Measurements from ENCODE around the gene ST7. TPM values are rescaled to one million over a fixed set of nuclear protein-coding genes. Genes with fewer than 3 reads are reported as not detected.

Gene ST7
- total RNA-seq, 1 experiment from 2014 or later: 38.2 TPM

- intact Hi-C loops (cut with micrococcal nuclease; ENCODE audit: unreplicated experiment): no loop called here
- TF ChIP-seq CTCF (IDR thresholded peaks at IDR 0.05; ENCODE audit: insufficient read depth in 1 of 2, low read depth in 1 of 2, low read length in 1 of 2, severe bottlenecking in 1 of 2, unreplicated experiment in 1 of 2): no peak
- Histone ChIP-seq H3K9me3 (no peaks in the 10 kb centered on the region), H3K27me3 (replicated peaks; ENCODE audit: control insufficient read depth, insufficient read depth, low read length) (no peaks in the 10 kb centered on the region), H3K36me3 (ENCODE audit: control insufficient read depth, insufficient read depth, low read length) (no peaks in the 10 kb centered on the region), H3K4me3 (ENCODE audit: low read depth, low read length) (no peak overlapping the region), H3K4me1 (peaks cover 10% of the 10 kb centered on the region; the same call in 1 of the 2 replicates)
- Mint-ChIP-seq H3K4me3 (ENCODE audit: unreplicated experiment) (no peak overlapping the region), H3K27ac (ENCODE audit: unreplicated experiment) (no peak overlapping the region), H3K4me1 (ENCODE audit: low read depth, unreplicated experiment) (peaks cover 14% of the 10 kb centered on the region), H3K27me3 (ENCODE audit: insufficient read depth, unreplicated experiment) (no peaks in the 10 kb centered on the region), H3K36me3 (ENCODE audit: insufficient read depth, unreplicated experiment) (no peaks in the 10 kb centered on the region), H3K9me3 (ENCODE audit: unreplicated experiment) (no peaks in the 10 kb centered on the region)
- ChIA-PET POLR2A (no interaction called here), CTCF (no interaction called here)
- no peak for DNase-seq
- no TSS peak for BruUV-seq (replicated peaks)
Observed at GRCh38 chr7:117017017-117017451, 63.7 kb downstream of the ST7 start.

DNA sequence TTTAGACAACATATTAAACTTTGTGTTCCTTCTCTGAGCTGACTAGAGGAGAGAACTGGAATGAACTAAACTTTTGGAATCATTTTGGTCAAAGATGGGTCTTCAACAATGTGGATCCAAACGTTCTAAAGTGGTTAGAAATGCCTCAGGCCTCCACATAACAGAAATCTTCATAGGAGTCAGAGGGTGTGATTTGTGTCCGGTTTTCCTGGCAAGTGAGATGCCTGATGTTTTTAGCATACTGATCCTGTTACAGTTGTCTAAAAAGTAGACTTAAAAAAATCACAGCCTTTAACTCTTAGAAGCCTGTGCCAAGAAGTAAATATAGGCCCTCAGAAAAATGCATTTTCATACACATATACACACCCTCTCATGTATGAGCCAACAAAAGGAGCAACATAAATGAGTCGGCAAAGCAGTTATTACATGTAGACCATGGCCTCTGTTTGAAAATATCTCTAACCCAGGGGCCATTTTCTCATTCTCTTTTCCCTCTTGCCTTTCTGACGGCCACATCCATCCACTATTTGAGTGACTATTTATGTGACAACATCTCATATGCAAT lies 64.5 kb downstream of the ST7 start:
- Mint-ChIP-seq H3K36me3 (ENCODE audit: insufficient read depth, unreplicated experiment) (no peaks in the 10 kb centered on the region), H3K27ac (ENCODE audit: unreplicated experiment) (no peak overlapping the region), H3K27me3 (ENCODE audit: insufficient read depth, unreplicated experiment) (no peaks in the 10 kb centered on the region), H3K4me3 (ENCODE audit: unreplicated experiment) (no peak overlapping the region), H3K4me1 (ENCODE audit: low read depth, unreplicated experiment) (peaks cover 14% of the 10 kb centered on the region), H3K9me3 (ENCODE audit: unreplicated experiment) (no peaks in the 10 kb centered on the region)
- ChIA-PET POLR2A (no interaction called here), CTCF (no interaction called here)
- intact Hi-C loops (cut with micrococcal nuclease; ENCODE audit: unreplicated experiment): no loop called here
- TF ChIP-seq CTCF (IDR thresholded peaks at IDR 0.05; ENCODE audit: insufficient read depth in 1 of 2, low read depth in 1 of 2, low read length in 1 of 2, severe bottlenecking in 1 of 2, unreplicated experiment in 1 of 2): no peak
- Histone ChIP-seq H3K4me3 (ENCODE audit: low read depth, low read length) (no peak overlapping the region), H3K9me3 (no peaks in the 10 kb centered on the region), H3K27me3 (replicated peaks; ENCODE audit: control insufficient read depth, insufficient read depth, low read length) (no peaks in the 10 kb centered on the region), H3K36me3 (ENCODE audit: control insufficient read depth, insufficient read depth, low read length) (no peaks in the 10 kb centered on the region), H3K4me1 (peaks cover 10% of the 10 kb centered on the region; the same call in 1 of the 2 replicates)
- no TSS peak for BruUV-seq (replicated peaks)
- DNase-seq: no peak

- no TSS peak for BruUV-seq (replicated peaks)
- ChIA-PET CTCF (no interaction called here), POLR2A (no interaction called here)
- Histone ChIP-seq H3K9me3 (no peaks in the 10 kb centered on the region), H3K36me3 (ENCODE audit: control insufficient read depth, insufficient read depth, low read length) (no peaks in the 10 kb centered on the region), H3K27me3 (replicated peaks; ENCODE audit: control insufficient read depth, insufficient read depth, low read length) (no peaks in the 10 kb centered on the region), H3K4me3 (ENCODE audit: low read depth, low read length) (no peak overlapping the region), H3K4me1 (peaks cover 10% of the 10 kb centered on the region; the same call in 1 of the 2 replicates)
- H3K36me3 Mint-ChIP-seq (ENCODE audit: insufficient read depth, unreplicated experiment): no peaks in the 10 kb centered on the region
- H3K9me3 Mint-ChIP-seq (ENCODE audit: unreplicated experiment): no peaks in the 10 kb centered on the region
- no peak for TF ChIP-seq CTCF (IDR thresholded peaks at IDR 0.05; ENCODE audit: insufficient read depth in 1 of 2, low read depth in 1 of 2, low read length in 1 of 2, severe bottlenecking in 1 of 2, unreplicated experiment in 1 of 2)
- no peak overlapping the region for H3K27ac Mint-ChIP-seq (ENCODE audit: unreplicated experiment)
- intact Hi-C loops (cut with micrococcal nuclease; ENCODE audit: unreplicated experiment): no loop called here
- H3K4me3 Mint-ChIP-seq (ENCODE audit: unreplicated experiment): no peak overlapping the region
- peaks cover 14% of the 10 kb centered on the region for H3K4me1 Mint-ChIP-seq (ENCODE audit: low read depth, unreplicated experiment)
- no peaks in the 10 kb centered on the region for H3K27me3 Mint-ChIP-seq (ENCODE audit: insufficient read depth, unreplicated experiment)
- DNase-seq: no peak
Observed at GRCh38 chr7:117018713-117019112, 65.4 kb downstream of the ST7 start.
